HEK293T (cell line): ENCODE data around the gene ZNF836.

ENCODE experiments used
- CTCF ChIA-PET: fragments of 350-600 bp; formaldehyde crosslinking; extraction: SDS; loops from one replicate; lab custom pipeline; 2021; ENCODE audit warnings: antibody characterized with exemption, inconsistent platforms; lab: Yijun Ruan, JAX
- POLR2A ChIA-PET: fragments of 350-600 bp; formaldehyde crosslinking; extraction: SDS; loops from one replicate; lab custom pipeline; 2020; ENCODE audit warnings: antibody characterized with exemption, inconsistent platforms; lab: Yijun Ruan, JAX
- DNase-seq: peaks from one replicate; pipeline ENCODE4 v3.0.0; 2012; ENCODE audit warnings: mixed read lengths; ENCODE audit errors: extremely low spot score
- ARNT ChIP-seq: fragments of 450-650 bp; IDR thresholded peaks from 2 replicates; pipeline ENCODE4 v1.6.1; 2017; ENCODE audit warnings: mild to moderate bottlenecking
- BHLHE40 ChIP-seq: fragments of 450-650 bp; IDR thresholded peaks from 2 replicates; pipeline ENCODE4 v1.6.1; 2016; ENCODE audit warnings: mild to moderate bottlenecking, moderate library complexity, borderline replicate concordance
- CTBP1 ChIP-seq: fragments of 450-650 bp; IDR thresholded peaks from 2 replicates; pipeline ENCODE4 v1.6.1; 2016; ENCODE audit warnings: borderline replicate concordance
- ELF4 ChIP-seq: fragments of 450-650 bp; IDR thresholded peaks from 2 replicates; pipeline ENCODE4 v1.6.1; 2017; ENCODE audit warnings: antibody characterized with exemption
- FOXA1 ChIP-seq: fragments of 450-650 bp; IDR thresholded peaks from 2 replicates; pipeline ENCODE4 v1.6.1; 2016; ENCODE audit warnings: mild to moderate bottlenecking
- FOXK2 ChIP-seq: fragments of 450-650 bp; IDR thresholded peaks from 2 replicates; pipeline ENCODE4 v1.6.1; 2016; ENCODE audit warnings: mild to moderate bottlenecking
- FOXM1 ChIP-seq: fragments of 450-650 bp; IDR thresholded peaks from 2 replicates; pipeline ENCODE4 v1.6.1; 2017; ENCODE audit warnings: mild to moderate bottlenecking, borderline replicate concordance
- HDGF ChIP-seq: fragments of 450-650 bp; IDR thresholded peaks from 2 replicates; pipeline ENCODE4 v1.6.1; 2017; ENCODE audit warnings: antibody characterized with exemption, borderline replicate concordance
- L3MBTL2 ChIP-seq: fragments of 450-650 bp; conservative IDR thresholded peaks from 2 replicates; pipeline ENCODE4 v1.6.1; 2016; ENCODE audit warnings: mild to moderate bottlenecking
- LEF1 ChIP-seq: fragments of 450-650 bp; IDR thresholded peaks from 2 replicates; pipeline ENCODE4 v1.6.1; 2017; ENCODE audit warnings: mild to moderate bottlenecking, borderline replicate concordance
- NFRKB ChIP-seq: fragments of 450-650 bp; IDR thresholded peaks from 2 replicates; pipeline ENCODE4 v1.6.1; 2016; ENCODE audit warnings: mild to moderate bottlenecking, moderate library complexity
- PKNOX1 ChIP-seq: fragments of 450-650 bp; IDR thresholded peaks from 2 replicates; pipeline ENCODE4 v1.6.1; 2016
- SP1 ChIP-seq: fragments of 450-650 bp; IDR thresholded peaks from 2 replicates; pipeline ENCODE4 v1.6.1; 2017
- SUZ12 ChIP-seq: fragments of 450-650 bp; IDR thresholded peaks from 2 replicates; pipeline ENCODE4 v1.6.1; 2016; ENCODE audit warnings: mild to moderate bottlenecking
- TARDBP ChIP-seq: fragments of 450-650 bp; IDR thresholded peaks from 2 replicates; pipeline ENCODE4 v1.6.1; 2016
- ZNF384 ChIP-seq: fragments of 450-650 bp; IDR thresholded peaks from 2 replicates; pipeline ENCODE4 v1.6.1; 2016

ZNF836 gene

GRCh38 chr19:52190487-52191293 is 19.3 kb upstream of the ZNF836 start:
- CTCF ChIA-PET, result no interaction called here
- peak; percentile 15 for DNase-seq
- TF ChIP-seq SP1, result no peak
- TF ChIP-seq ELF4, result no peak
- no peak for TF ChIP-seq FOXA1
- no peak for TF ChIP-seq FOXM1
- TF ChIP-seq BHLHE40, result no peak
- POLR2A ChIA-PET, result no interaction called here

GRCh38 chr19:52189735-52190486 is 18.5 kb upstream of the ZNF836 start, which contains the start of gene PPP2R1A:
TSS of gene PPP2R1A (plus strand) at chr19:52190052. CDS start at chr19:52190097, 45 bp downstream.
- POLR2A ChIA-PET, result interaction anchor here (0.6 to 1.9 kb wide), 14 partner anchors 9 to 502 kb away, joined by 3 to 8 read pairs (median 5); partner anchors contain the start of genes ZNF615 and ZNF836
- peak; percentile 92 for DNase-seq
- CTCF ChIA-PET, result interaction anchor here (1.0 kb wide), 1 partner anchor 48 kb away, joined by 4 read pairs; no protein-coding TSS in a partner anchor
- TF ChIP-seq FOXK2, result no peak
- TF ChIP-seq ARNT, result no peak
- TF ChIP-seq SP1, result no peak
- no peak for TF ChIP-seq TARDBP
- TF ChIP-seq NFRKB, result peak; percentile 90
- TF ChIP-seq ELF4, result peak; percentile 68
- TF ChIP-seq FOXA1, result no peak
- TF ChIP-seq ZNF384, result no peak
- TF ChIP-seq PKNOX1, result peak; percentile 96
- TF ChIP-seq L3MBTL2, result no peak
- no peak for TF ChIP-seq CTBP1
- no peak for TF ChIP-seq FOXM1
- TF ChIP-seq BHLHE40, result no peak
- peak; percentile 77; the same call in 1 of the 2 replicates for TF ChIP-seq HDGF
- no peak for TF ChIP-seq SUZ12
- TF ChIP-seq LEF1, result no peak

GRCh38 chr19:52188822-52189734 is 17.7 kb upstream of the ZNF836 start:
- no peak for DNase-seq
- CTCF ChIA-PET, result interaction anchor here (1.0 to 1.1 kb wide), 2 partner anchors 48 to 49 kb away, joined by 4 to 5 read pairs; partner anchors contain the start of gene ZNF616
- TF ChIP-seq ZNF384, result peak; percentile 87
- no peak for TF ChIP-seq ARNT
- POLR2A ChIA-PET, result interaction anchor here (0.6 to 1.9 kb wide), 15 partner anchors 10 to 501 kb away, joined by 3 to 8 read pairs (median 5); partner anchors contain the start of genes ZNF615 and ZNF836

GRCh38 chr19:52187407-52187806 is 16.0 kb upstream of the ZNF836 start:
- TF ChIP-seq NFRKB (no peak), FOXK2 (no peak), SP1 (no peak), HDGF (no peak), ARNT (no peak), SUZ12 (no peak), PKNOX1 (no peak), FOXM1 (no peak), ELF4 (no peak)
- ChIA-PET CTCF (no interaction called here), POLR2A (no interaction called here)
- no peak for DNase-seq

- CTCF ChIA-PET, result no interaction called here
- POLR2A ChIA-PET, result interaction anchor here (2.2 kb wide), 1 partner anchor 13 kb away, joined by 8 read pairs; the partner anchor contains the start of gene PPP2R1A
- DNase-seq, result no peak
- TF ChIP-seq HDGF (no peak), PKNOX1 (peak; percentile 41; the same call in 1 of the 2 replicates)
Measured at GRCh38 chr19:52176574-52176973, 5.2 kb upstream of the ZNF836 start.
